ENCODE results near the gene ADIPOR1.

Gene ADIPOR1

GRCh38 chr1:202968895-202969295, 10.8 kb upstream of the ADIPOR1 start:
- DNase-seq (ENCODE audit: low read depth in 2 of 2), result no peak

GRCh38 chr1:202968351-202968750, 10.2 kb upstream of the ADIPOR1 start:
- DNase-seq (ENCODE audit: low read depth in 2 of 2), result no peak

- DNase-seq (ENCODE audit: low read depth in 2 of 2), result no peak
Measured at GRCh38 chr1:202967684-202968281, 9.7 kb upstream of the ADIPOR1 start.

GRCh38 chr1:202966006-202966898, 8.1 kb upstream of the ADIPOR1 start:
- DNase-seq (ENCODE audit: low read depth in 2 of 2), result no peak

GRCh38 chr1:202965422-202965821, 7.3 kb upstream of the ADIPOR1 start:
- no peak for DNase-seq (ENCODE audit: low read depth in 2 of 2)

GRCh38 chr1:202964791-202965410, 6.8 kb upstream of the ADIPOR1 start:
- no peak for DNase-seq (ENCODE audit: low read depth in 2 of 2)

- no peak for DNase-seq (ENCODE audit: low read depth in 2 of 2)
Measured at GRCh38 chr1:202961220-202961880, 3.2 kb upstream of the ADIPOR1 start.

- no peak for DNase-seq (ENCODE audit: low read depth in 2 of 2)
Measured at GRCh38 chr1:202959276-202959620, 1.1 kb upstream of the ADIPOR1 start.

- DNase-seq (ENCODE audit: low read depth in 2 of 2), result no peak
Measured at GRCh38 chr1:202958544-202959275, 598 bp upstream of the ADIPOR1 start.

- no peak for DNase-seq (ENCODE audit: low read depth in 2 of 2)
Measured at GRCh38 chr1:202956969-202957368, 1.1 kb downstream of the ADIPOR1 start.

GRCh38 chr1:202954057-202954745, 3.9 kb downstream of the ADIPOR1 start:
- no peak for DNase-seq (ENCODE audit: low read depth in 2 of 2)

- no peak for DNase-seq (ENCODE audit: low read depth in 2 of 2)
Measured at GRCh38 chr1:202953392-202953791, 4.7 kb downstream of the ADIPOR1 start.

- no peak for DNase-seq (ENCODE audit: low read depth in 2 of 2)
Measured at GRCh38 chr1:202952818-202953217, 5.3 kb downstream of the ADIPOR1 start.

- DNase-seq (ENCODE audit: low read depth in 2 of 2), result no peak
Measured at GRCh38 chr1:202952099-202952498, 6.0 kb downstream of the ADIPOR1 start.

GRCh38 chr1:202951437-202951836, 6.7 kb downstream of the ADIPOR1 start:
- DNase-seq (ENCODE audit: low read depth in 2 of 2), result no peak

GRCh38 chr1:202945483-202945882, 12.6 kb downstream of the ADIPOR1 start:
- DNase-seq (ENCODE audit: low read depth in 2 of 2), result no peak

- DNase-seq (ENCODE audit: low read depth in 2 of 2), result no peak
Measured at GRCh38 chr1:202944438-202944921, 13.6 kb downstream of the ADIPOR1 start.

- no peak for DNase-seq (ENCODE audit: low read depth in 2 of 2)
Measured at GRCh38 chr1:202942426-202942825, 15.7 kb downstream of the ADIPOR1 start.

GRCh38 chr1:202941372-202941771, 16.7 kb downstream of the ADIPOR1 start:
- DNase-seq (ENCODE audit: low read depth in 2 of 2), result no peak

- DNase-seq (ENCODE audit: low read depth in 2 of 2), result no peak
Measured at GRCh38 chr1:202940561-202940960, 17.6 kb downstream of the ADIPOR1 start.
